Measurements from ENCODE around the gene TRIM33. TPM values are rescaled to one million over a fixed set of nuclear protein-coding genes. Genes with fewer than 3 reads are reported as not detected.

The TRIM33 gene
- total and polyA plus RNA-seq, 10 of the 15 experiments (the other 5 are each of a cell fraction or from before 2014, with no cell fraction given) = 9.0 to 40.3 (median 22.0) TPM

- no peaks in the 10 kb centered on the region; the same call in 2 of the 3 replicates for H3K9me3 ChIP-seq (replicated peaks; ENCODE audit: control insufficient read depth, insufficient read depth, low read length)
- peaks cover 0 to 4% of the 10 kb centered on the region in 2 experiments; a peak in 1 of 4 replicates for H3K36me3 ChIP-seq (ENCODE audit: control insufficient read depth in 2 of 2, insufficient read depth in 2 of 2, low read length in 1 of 2)
- RAD21 ChIA-PET (ENCODE audit: unreplicated experiment) = no interaction called here
- no peak overlapping the region for H3K27ac ChIP-seq (ENCODE audit: control insufficient read depth, insufficient read depth)
- SMC1A ChIA-PET (ENCODE audit: uncharacterized antibody, unreplicated experiment) = no interaction called here
- in situ Hi-C loops (cut with MboI) = no loop called here
- CTCF ChIA-PET = no interaction called here
- BruUV-seq (replicated peaks) = no TSS peak
- no peak overlapping the region for H3K9ac ChIP-seq (ENCODE audit: control insufficient read depth, insufficient read depth, low read length)
- no peak overlapping the region for H2AFZ ChIP-seq (ENCODE audit: control insufficient read depth, low read depth, low read length)
- no peak overlapping the region for H3K4me2 ChIP-seq (ENCODE audit: control insufficient read depth, insufficient read depth)
- H3K4me1 ChIP-seq (ENCODE audit: control insufficient read depth, insufficient read depth, low read length) = no peaks in the 10 kb centered on the region
- no peak overlapping the region for H3K4me3 ChIP-seq
- intact Hi-C loops (cut with micrococcal nuclease; ENCODE audit: unreplicated experiment) = no loop called here
- no peaks in the 10 kb centered on the region for H3K27me3 ChIP-seq (replicated peaks in 1 of 2; ENCODE audit: control insufficient read depth in 2 of 2, insufficient read depth in 2 of 2, low read length in 1 of 2)
- POLR2A ChIA-PET = no interaction called here
- DNase-seq (ENCODE audit: low read depth, low spot score) (no peak), FAIRE-seq (no peak), ATAC-seq (no peak)
- H4K20me1 ChIP-seq (ENCODE audit: control insufficient read depth, insufficient read depth) = no peaks in the 10 kb centered on the region
- peaks cover 70% of the 10 kb centered on the region for H3K79me2 ChIP-seq (ENCODE audit: control insufficient read depth, insufficient read depth, low read length)
- TF ChIP-seq RB1 (IDR thresholded peaks at IDR 0.05; ENCODE audit: borderline replicate concordance) (no peak), CTCF (IDR thresholded peaks at IDR 0.05 in 2 of 3, conservative IDR thresholded peaks at IDR 0.05 in 1 of 3; ENCODE audit: control insufficient read depth in 2 of 3, extremely low read depth in 1 of 3, insufficient read depth in 1 of 3, low read depth in 3 of 3, low read length in 3 of 3) (no peak), REST (IDR thresholded peaks at IDR 0.05; ENCODE audit: low read depth, low read length) (no peak), RAD21 (IDR thresholded peaks at IDR 0.05; ENCODE audit: insufficient read depth, low read depth, low read length) (no peak), CUX1 (IDR thresholded peaks at IDR 0.05; ENCODE audit: insufficient replicate concordance, low read depth, low read length) (no peak), ASH2L (IDR thresholded peaks at IDR 0.05; ENCODE audit: borderline replicate concordance, low read depth) (no peak), ZZZ3 (IDR thresholded peaks at IDR 0.05; ENCODE audit: control insufficient read depth, insufficient read length, low read depth) (no peak), BHLHE40 (IDR thresholded peaks at IDR 0.05; ENCODE audit: borderline replicate concordance in 1 of 2, low read depth in 2 of 2, low read length in 1 of 2) (no peak), SIX5 (IDR thresholded peaks at IDR 0.05; ENCODE audit: low read depth, low read length, severe bottlenecking) (no peak), NFYA (IDR thresholded peaks at IDR 0.05; ENCODE audit: borderline replicate concordance, low read depth, low read length) (no peak), SIN3A (IDR thresholded peaks at IDR 0.05; ENCODE audit: low read depth, low read length) (no peak), POLR2A (IDR thresholded peaks at IDR 0.05; ENCODE audit: low read depth, low read length) (no peak), JUND (IDR thresholded peaks at IDR 0.05; ENCODE audit: low read depth, low read length) (no peak), CBX3 (IDR thresholded peaks at IDR 0.05; ENCODE audit: borderline replicate concordance, low read depth) (no peak)
These were observed 11.5 kb downstream of the TRIM33 start for GRCh38 chr1:114499478-114499877.
